Keratinocyte (primary cell): ENCODE measurements around the gene RABEP1. TPM values are rescaled to one million over a fixed set of nuclear protein-coding genes. Genes with fewer than 3 reads are reported as not detected.

Experiments
- DNase-seq: peaks from one replicate; pipeline ENCODE4 v3.0.0-alpha.2; 2011; ENCODE audit warnings: low read depth, missing footprints, low spot score
- FAIRE-seq: peaks from 2 replicates; lab custom pipeline; 2011; peaks lifted over from hg19 to GRCh38; lab: Jason Lieb, UNC
- H2AFZ ChIP-seq: 2 replicates; pipeline ENCODE4 v1.6.0; 2012; ENCODE audit warnings: low read length, control low read depth, inconsistent platforms; ENCODE audit not compliant: control insufficient read depth
- H3K27ac ChIP-seq: 2 replicates; pipeline ENCODE4 v1.5.1; 2011; ENCODE audit warnings: low read length; ENCODE audit not compliant: control insufficient read depth, insufficient read depth
- H3K27me3 ChIP-seq: 3 replicates; pipeline ENCODE4 v1.6.0; 2011; ENCODE audit warnings: low read length; ENCODE audit not compliant: control insufficient read depth, insufficient read depth; ENCODE audit errors: extremely low read depth
- H3K36me3 ChIP-seq, 2 experiments: 2 replicates in 1 of 2; 3 replicates in 1 of 2; pipeline ENCODE4 v1.5.1; 2011; ENCODE audit warnings: low read length in 2 of 2, mild to moderate bottlenecking in 1 of 2; ENCODE audit not compliant: control insufficient read depth in 2 of 2, insufficient read depth in 2 of 2; ENCODE audit errors: extremely low read depth in 1 of 2
- H3K4me1 ChIP-seq: 3 replicates; pipeline ENCODE4 v1.5.1; 2011; ENCODE audit warnings: low read length; ENCODE audit not compliant: control insufficient read depth, insufficient read depth; ENCODE audit errors: extremely low read depth
- H3K4me2 ChIP-seq: 3 replicates; pipeline ENCODE4 v1.6.0; 2011; ENCODE audit warnings: low read depth, low read length; ENCODE audit not compliant: control insufficient read depth, insufficient read depth; ENCODE audit errors: extremely low read depth
- H3K4me3 ChIP-seq, 3 experiments: fragments of 200-600 bp in 1 of 3; sonication (generic) in 1 of 3; 2 replicates in 2 of 3; 3 replicates in 1 of 3; pipeline ENCODE4 v1.5.1; 2011 to 2016; ENCODE audit warnings: low read length in 3 of 3, mild to moderate bottlenecking in 3 of 3, control low read depth in 2 of 3, inconsistent platforms in 1 of 3, low read depth in 1 of 3, mixed read lengths in 1 of 3, mixed run types in 1 of 3, moderate library complexity in 1 of 3; ENCODE audit not compliant: control insufficient read depth in 2 of 3, insufficient read depth in 2 of 3; ENCODE audit errors: extremely low read depth in 1 of 3
- H3K79me2 ChIP-seq: 2 replicates; pipeline ENCODE4 v1.6.0; 2012; ENCODE audit warnings: low read length; ENCODE audit not compliant: control insufficient read depth, insufficient read depth
- H3K9ac ChIP-seq: 3 replicates; pipeline ENCODE4 v1.6.0; 2011; ENCODE audit warnings: low read length; ENCODE audit not compliant: control insufficient read depth, insufficient read depth; ENCODE audit errors: extremely low read depth
- H3K9me1 ChIP-seq: 3 replicates; pipeline ENCODE4 v1.6.0; 2011; ENCODE audit warnings: low read length; ENCODE audit not compliant: control insufficient read depth, insufficient read depth; ENCODE audit errors: extremely low read depth
- H3K9me3 ChIP-seq: 2 replicates; pipeline ENCODE4 v1.5.1; 2012; ENCODE audit warnings: low read depth, low read length; ENCODE audit not compliant: control insufficient read depth
- H4K20me1 ChIP-seq: 3 replicates; pipeline ENCODE4 v1.6.0; 2011; ENCODE audit warnings: low read length; ENCODE audit not compliant: control insufficient read depth, insufficient read depth; ENCODE audit errors: extremely low read depth
- CTCF ChIP-seq, 3 experiments: IDR thresholded peaks in 1 of 3; conservative IDR thresholded peaks in 1 of 3; optimal IDR thresholded peaks in 1 of 3; 2 replicates in 2 of 3; 3 replicates in 1 of 3; pipeline versions ENCODE3 to v1.5.1; 2011; ENCODE audit warnings: low read length in 3 of 3, mild to moderate bottlenecking in 3 of 3, moderate library complexity in 2 of 3, control low read depth in 1 of 3, inconsistent platforms in 1 of 3; ENCODE audit not compliant: insufficient read depth in 2 of 3; ENCODE audit errors: extremely low read depth in 1 of 3
- EZH2 ChIP-seq: IDR thresholded peaks from one replicate; pipeline ENCODE4 v1.6.1; 2012; ENCODE audit warnings: inconsistent platforms, mild to moderate bottlenecking, low read length, moderate library complexity
- dilution Hi-C: fragments of 300-500 bp; cut with MboI; formaldehyde crosslinking; loops from one replicate; pipeline ENCODE4 v1.7.0; 2020; ENCODE audit warnings: low sequenced_read_pairs; ENCODE audit not compliant: extremely low pct_ligation_motif_present
- polyA plus RNA-seq, 5 experiments: library from polyadenylated mRNA; depleted of rRNA in 3 of 5; stranded (reverse) in 3 of 5; stranded (forward) in 1 of 5; unstranded in 1 of 5; fragments of >200 nt; gene quantifications; 1 replicate in 1 of 5; 2 replicates in 3 of 5; 3 replicates in 1 of 5; pipeline versions ENCODE4 v1.2.1 to v1.2.3, GENCODE V29; 2011 to 2012; ENCODE audit warnings: missing spikeins in 2 of 5, low read depth in 1 of 5, low replicate concordance in 1 of 5

The RABEP1 gene
- polyA plus RNA-seq, 1 donor (not counting 4 experiments of a cell fraction or from before 2014, with no cell fraction given): 27.1 TPM

DNA sequence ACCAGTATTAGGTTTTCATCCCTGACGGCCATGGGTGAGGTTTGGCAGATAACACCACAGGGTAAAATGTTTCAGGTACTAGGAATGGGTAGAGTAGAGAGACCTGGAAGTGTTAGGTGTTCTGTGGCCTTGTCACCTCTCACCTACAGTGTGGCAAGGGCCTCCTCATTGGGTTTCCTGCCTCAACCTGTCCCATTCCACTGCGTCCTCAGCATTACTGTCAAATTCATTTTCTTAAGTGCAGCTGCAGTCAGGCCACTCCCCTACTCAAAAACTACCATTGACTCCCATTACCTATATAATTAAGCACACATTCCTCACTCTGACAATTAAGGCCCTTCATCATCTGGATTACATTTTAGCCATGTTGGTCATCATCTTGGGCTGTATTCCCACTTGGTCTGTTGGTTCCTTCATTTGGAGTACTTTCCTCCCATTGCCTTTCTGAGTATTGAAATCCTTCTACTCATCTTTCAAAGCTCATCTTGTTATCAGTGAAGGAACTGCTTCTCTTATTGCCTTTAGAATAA lies 72.9 kb downstream of the RABEP1 start:
- no peak overlapping the region for H3K4me3 ChIP-seq
- no peaks in the 10 kb centered on the region for H3K27me3 ChIP-seq
- TF ChIP-seq CTCF (optimal IDR thresholded peaks at IDR 0.05 in 1 of 3, IDR thresholded peaks at IDR 0.05 in 1 of 3, conservative IDR thresholded peaks at IDR 0.05 in 1 of 3; ENCODE audit: extremely low read depth in 1 of 3, insufficient read depth in 2 of 3, low read length in 3 of 3): no peak
- no peak for TF ChIP-seq EZH2
- H3K4me1 ChIP-seq: no peaks in the 10 kb centered on the region
- H2AFZ ChIP-seq: no peak overlapping the region
- H3K79me2 ChIP-seq: no peaks in the 10 kb centered on the region
- H3K9ac ChIP-seq: no peak overlapping the region
- dilution Hi-C loops: no loop called here
- FAIRE-seq (no peak), DNase-seq (no peak)
- H3K4me2 ChIP-seq: no peak overlapping the region
- no peaks in the 10 kb centered on the region for H3K9me3 ChIP-seq
- H4K20me1 ChIP-seq: no peaks in the 10 kb centered on the region
- peaks cover 9 to 17% of the 10 kb centered on the region in 2 experiments for H3K36me3 ChIP-seq
- H3K9me1 ChIP-seq: no peaks in the 10 kb centered on the region
- H3K27ac ChIP-seq: no peak overlapping the region

GRCh38 chr17:5355421-5356129 lies 73.5 kb downstream of the RABEP1 start:
- H3K27ac ChIP-seq: no peak overlapping the region
- H3K4me1 ChIP-seq: no peaks in the 10 kb centered on the region
- dilution Hi-C loops: no loop called here
- H3K9me3 ChIP-seq: no peaks in the 10 kb centered on the region
- no peak overlapping the region for H3K9ac ChIP-seq
- no peaks in the 10 kb centered on the region for H3K9me1 ChIP-seq
- TF ChIP-seq CTCF (optimal IDR thresholded peaks at IDR 0.05 in 1 of 3, IDR thresholded peaks at IDR 0.05 in 1 of 3, conservative IDR thresholded peaks at IDR 0.05 in 1 of 3; ENCODE audit: extremely low read depth in 1 of 3, insufficient read depth in 2 of 3, low read length in 3 of 3): no peak
- TF ChIP-seq EZH2: no peak
- no peak for FAIRE-seq
- DNase-seq: no peak
- no peak overlapping the region for H3K4me3 ChIP-seq
- H3K27me3 ChIP-seq: no peaks in the 10 kb centered on the region
- no peak overlapping the region for H3K4me2 ChIP-seq
- no peaks in the 10 kb centered on the region for H3K79me2 ChIP-seq
- H4K20me1 ChIP-seq: no peaks in the 10 kb centered on the region
- H2AFZ ChIP-seq: no peak overlapping the region
- H3K36me3 ChIP-seq: peaks cover 9 to 17% of the 10 kb centered on the region in 2 experiments
